Measurements from ENCODE around the gene RPL10A. TPM values are rescaled to one million over a fixed set of nuclear protein-coding genes. Genes with fewer than 3 reads are reported as not detected.
A peak's percentile ranks its signal among the peaks of the same experiment; 100 is the strongest.

RPL10A gene
- total and polyA plus RNA-seq, 2 of the 13 experiments (the other 11 are each of a cell fraction or from before 2014, with no cell fraction given): 1,854 to 2,726 TPM

- TF ChIP-seq ARNT2 (CRISPR knock-in tag; IDR thresholded peaks at IDR 0.05; ENCODE audit: low read depth): peak; percentile 15; the same call in 1 of the 2 replicates
Observed at GRCh38 chr6:35468980-35469750, 964 bp downstream of the RPL10A start (continued).

GRCh38 chr6:35469751-35470662, 1.8 kb downstream of the RPL10A start:
- CTCF ChIA-PET (ENCODE audit: low intra/inter-chr PET ratio, low total read pairs): no interaction called here
- TF ChIP-seq ZNF256 (CRISPR knock-in tag; conservative IDR thresholded peaks at IDR 0.05) (peak; percentile 61; the same call in 1 of the 2 replicates), HOXA7 (CRISPR knock-in tag; IDR thresholded peaks at IDR 0.05) (no peak), MXD1 (CRISPR knock-in tag; IDR thresholded peaks at IDR 0.05) (0 out of 2 replicates have a peak, but pooled peaks have one; percentile 14), PAF1 (CRISPR knock-in tag; IDR thresholded peaks at IDR 0.05) (peak; percentile 55; the same call in 1 of the 2 replicates), SAP130 (CRISPR knock-in tag; IDR thresholded peaks at IDR 0.05; ENCODE audit: low read depth) (0 out of 2 replicates have a peak, but pooled peaks have one; percentile 8), ZNF512 (CRISPR knock-in tag; IDR thresholded peaks at IDR 0.05) (no peak), RBM22 (optimal IDR thresholded peaks at IDR 0.05; ENCODE audit: low read length) (peak; percentile 87), ZNF260 (CRISPR knock-in tag; IDR thresholded peaks at IDR 0.05; ENCODE audit: borderline replicate concordance, low read depth) (no peak), ZNF354B (CRISPR knock-in tag; IDR thresholded peaks at IDR 0.05) (0 out of 2 replicates have a peak, but pooled peaks have one; percentile 34), IRF9 (CRISPR knock-in tag; IDR thresholded peaks at IDR 0.05; ENCODE audit: borderline replicate concordance) (no peak), NFKBIZ (CRISPR knock-in tag; IDR thresholded peaks at IDR 0.05) (0 out of 2 replicates have a peak, but pooled peaks have one; percentile 19), HMGA1 (CRISPR knock-in tag; conservative IDR thresholded peaks at IDR 0.05) (no peak), ZNF496 (CRISPR knock-in tag; IDR thresholded peaks at IDR 0.05; ENCODE audit: insufficient replicate concordance) (no peak), MTA1 (CRISPR knock-in tag; IDR thresholded peaks at IDR 0.05; ENCODE audit: borderline replicate concordance) (no peak)

More at GRCh38 chr6:35469751-35470662, 1.8 kb downstream of the RPL10A start:
- Histone ChIP-seq H4K20me1 (ENCODE audit: insufficient read depth, low read length) (peaks cover 51% of the 10 kb centered on the region), H3K4me3 (replicated peaks in 1 of 3; ENCODE audit: insufficient read depth in 1 of 3, low read depth in 2 of 3, low read length in 3 of 3) (peak overlapping the region; percentile 85 to 98 (median 86)), H2AFZ (ENCODE audit: low read length) (no peak overlapping the region), H3K27ac (ENCODE audit: extremely low read length, insufficient read depth, low read length) (peak overlapping the region; percentile 92), H3K4me2 (ENCODE audit: low read depth, low read length) (peak overlapping the region; percentile 99), H3K79me2 (ENCODE audit: insufficient read depth, low read length) (peaks cover 30% of the 10 kb centered on the region), H3K36me3 (replicated peaks in 1 of 2; ENCODE audit: control insufficient read depth in 1 of 2, insufficient read depth in 2 of 2, low read length in 2 of 2) (peaks cover 4 to 31% of the 10 kb centered on the region in 2 experiments), H3K4me1 (ENCODE audit: insufficient read depth, low read length) (peaks cover 49% of the 10 kb centered on the region), H3K9me3 (ENCODE audit: low read length) (no peaks in the 10 kb centered on the region), H3K9ac (ENCODE audit: insufficient read depth, low read depth, low read length) (peak overlapping the region; percentile 99), H3K27me3 (ENCODE audit: control insufficient read depth in 1 of 2, insufficient read depth in 2 of 2, low read length in 2 of 2) (no peaks in the 10 kb centered on the region; a peak in 1 of 5 replicates)
- ATAC-seq (no peak), FAIRE-seq (no peak), DNase-seq (ENCODE audit: low spot score) (peak; percentile 44)
- WGBS (ENCODE audit: low lambda C conversion rate): 45% methylated on average over 18 of the region's 18 CpGs
- no TSS peak for BruUV-seq (replicated peaks)
- in situ Hi-C loops (cut with HindIII; ENCODE audit: extremely low pct_ligation_motif_present, low pct_unique_long_range_greater_than_20kb): loop anchor here (5.0 kb wide), 1 partner anchor 173 kb away; the partner anchor contains the start of gene DEF6
- POLR2A ChIA-PET: interaction anchor here (0.8 to 9.7 kb wide), 8 partner anchors 10 to 211 kb away, joined by 3 to 88 read pairs (median 6); partner anchors contain the start of genes FANCE, PPARD, TEAD3 and ZNF76
- intact Hi-C loops (cut with micrococcal nuclease; ENCODE audit: unreplicated experiment): no loop called here
